ENCODE results near the gene EPHA8. TPM values are rescaled to one million over a fixed set of nuclear protein-coding genes. Genes with fewer than 3 reads are reported as not detected.
A peak's percentile ranks its signal among the peaks of the same experiment; 100 is the strongest.

The EPHA8 gene
- not detected for total RNA-seq
- not detected for polyA plus RNA-seq
- total RNA-seq: 0 to 0.26 (median 0) reads per million in 6 experiments

- POLR2A ChIA-PET: no interaction called here
- no peak for DNase-seq
- peaks cover 5 to 11% (median 7%) of the 10 kb centered on the region in 4 donors for H3K4me1 Mint-ChIP-seq
- peak within 1 kb of the TSS in 8 of 10 donors; percentile 12 to 59 (median 44) for H3K4me3 Mint-ChIP-seq
- H3K9me3 Mint-ChIP-seq: no peaks in the 10 kb centered on the region
- no peak for ATAC-seq
- H3K36me3 Mint-ChIP-seq: peaks cover 0 to 3% (median 0%) of the 10 kb centered on the region in 3 donors
- H3K27me3 Mint-ChIP-seq: peaks cover 20 to 72% (median 39%) of the 10 kb centered on the region in 5 donors
- no peak within 1 kb of the TSS for H3K27ac Mint-ChIP-seq
Observed at GRCh38 chr1:22562584-22563583, at the start of gene EPHA8. TSS of gene EPHA8 (plus strand) at chr1:22563489. CDS start at chr1:22563636, 147 bp downstream.

GRCh38 chr1:22516906-22517571 lies 46.2 kb upstream of the EPHA8 start:
- peaks cover 26 to 98% (median 43%) of the 10 kb centered on the region in 3 donors for H3K36me3 Mint-ChIP-seq
- no peak overlapping the region for H3K27ac Mint-ChIP-seq
- H3K27me3 Mint-ChIP-seq: no peaks in the 10 kb centered on the region
- ATAC-seq: no peak
- no peak overlapping the region for H3K4me3 Mint-ChIP-seq
- H3K4me1 Mint-ChIP-seq: no peaks in the 10 kb centered on the region
- H3K9me3 Mint-ChIP-seq: no peaks in the 10 kb centered on the region
- DNase-seq: no peak
- POLR2A ChIA-PET: no interaction called here

- ATAC-seq: no peak
- no peak overlapping the region for H3K27ac Mint-ChIP-seq
- H3K27me3 Mint-ChIP-seq: no peaks in the 10 kb centered on the region
- POLR2A ChIA-PET: no interaction called here
- H3K36me3 Mint-ChIP-seq: peaks cover 26 to 97% (median 39%) of the 10 kb centered on the region in 3 donors
- no peaks in the 10 kb centered on the region for H3K4me1 Mint-ChIP-seq
- H3K9me3 Mint-ChIP-seq: no peaks in the 10 kb centered on the region
- peak overlapping the region in 1 of 10 donors; percentile 70 for H3K4me3 Mint-ChIP-seq
- DNase-seq: no peak
Observed at GRCh38 chr1:22517956-22518355, 45.3 kb upstream of the EPHA8 start.

- Mint-ChIP-seq H3K4me3 (no peak overlapping the region), H3K9me3 (no peaks in the 10 kb centered on the region), H3K27ac (no peak overlapping the region), H3K4me1 (no peaks in the 10 kb centered on the region), H3K27me3 (no peaks in the 10 kb centered on the region), H3K36me3 (peaks cover 26 to 97% (median 41%) of the 10 kb centered on the region in 3 donors)
- no peak for ATAC-seq
- POLR2A ChIA-PET: no interaction called here
- no peak for DNase-seq
Observed at GRCh38 chr1:22518379-22518778, 44.9 kb upstream of the EPHA8 start.

- H3K36me3 Mint-ChIP-seq: peaks cover 11 to 97% (median 45%) of the 10 kb centered on the region in 3 donors
- peaks cover 0 to 2% (median 0%) of the 10 kb centered on the region in 4 donors for H3K4me1 Mint-ChIP-seq
- H3K9me3 Mint-ChIP-seq: no peaks in the 10 kb centered on the region
- no peak overlapping the region for H3K27ac Mint-ChIP-seq
- no peaks in the 10 kb centered on the region for H3K27me3 Mint-ChIP-seq
- no peak overlapping the region for H3K4me3 Mint-ChIP-seq
- ATAC-seq: no peak
- no peak for DNase-seq
- POLR2A ChIA-PET: no interaction called here
Observed at GRCh38 chr1:22520871-22521270, 42.4 kb upstream of the EPHA8 start.

GRCh38 chr1:22521692-22522091 lies 41.6 kb upstream of the EPHA8 start:
- H3K4me1 Mint-ChIP-seq: peaks cover 0 to 2% (median 0%) of the 10 kb centered on the region in 4 donors
- ATAC-seq (no peak), DNase-seq (no peak)
- H3K4me3 Mint-ChIP-seq: no peak overlapping the region
- no peak overlapping the region for H3K27ac Mint-ChIP-seq
- peaks cover 11 to 97% (median 39%) of the 10 kb centered on the region in 3 donors for H3K36me3 Mint-ChIP-seq
- no peaks in the 10 kb centered on the region for H3K27me3 Mint-ChIP-seq
- H3K9me3 Mint-ChIP-seq: no peaks in the 10 kb centered on the region
- POLR2A ChIA-PET: no interaction called here

GRCh38 chr1:22522221-22522743 lies 41.0 kb upstream of the EPHA8 start:
- ATAC-seq (no peak), DNase-seq (no peak)
- H3K4me3 Mint-ChIP-seq: no peak overlapping the region
- POLR2A ChIA-PET: no interaction called here
- no peak overlapping the region for H3K27ac Mint-ChIP-seq
- H3K36me3 Mint-ChIP-seq: peaks cover 11 to 97% (median 39%) of the 10 kb centered on the region in 3 donors
- H3K9me3 Mint-ChIP-seq: no peaks in the 10 kb centered on the region
- H3K4me1 Mint-ChIP-seq: peaks cover 0 to 2% (median 0%) of the 10 kb centered on the region in 4 donors
- H3K27me3 Mint-ChIP-seq: no peaks in the 10 kb centered on the region

GRCh38 chr1:22524481-22524880 lies 38.8 kb upstream of the EPHA8 start:
- no peak overlapping the region for H3K4me3 Mint-ChIP-seq
- POLR2A ChIA-PET: no interaction called here
- H3K36me3 Mint-ChIP-seq: peaks cover 6 to 92% (median 34%) of the 10 kb centered on the region in 3 donors
- ATAC-seq (no peak), DNase-seq (no peak)
- no peaks in the 10 kb centered on the region for H3K27me3 Mint-ChIP-seq
- peaks cover 0 to 2% (median 0%) of the 10 kb centered on the region in 4 donors for H3K4me1 Mint-ChIP-seq
- no peak overlapping the region for H3K27ac Mint-ChIP-seq
- H3K9me3 Mint-ChIP-seq: no peaks in the 10 kb centered on the region

- Mint-ChIP-seq H3K4me1 (peaks cover 0 to 2% (median 0%) of the 10 kb centered on the region in 4 donors), H3K4me3 (no peak overlapping the region), H3K9me3 (no peaks in the 10 kb centered on the region), H3K27ac (no peak overlapping the region), H3K27me3 (no peaks in the 10 kb centered on the region), H3K36me3 (peaks cover 3 to 92% (median 31%) of the 10 kb centered on the region in 3 donors)
- DNase-seq (no peak), ATAC-seq (no peak)
- POLR2A ChIA-PET: no interaction called here
Observed at GRCh38 chr1:22525211-22525610, 38.1 kb upstream of the EPHA8 start.

GRCh38 chr1:22525646-22526045 lies 37.6 kb upstream of the EPHA8 start:
- no peak for ATAC-seq
- Mint-ChIP-seq H3K9me3 (no peaks in the 10 kb centered on the region), H3K27me3 (no peaks in the 10 kb centered on the region), H3K36me3 (peaks cover 0 to 88% (median 28%) of the 10 kb centered on the region in 3 donors), H3K27ac (no peak overlapping the region), H3K4me1 (peaks cover 0 to 2% (median 0%) of the 10 kb centered on the region in 4 donors), H3K4me3 (no peak overlapping the region)
- POLR2A ChIA-PET: no interaction called here
- no peak for DNase-seq

- POLR2A ChIA-PET: no interaction called here
- H3K36me3 Mint-ChIP-seq: peaks cover 0 to 85% (median 26%) of the 10 kb centered on the region in 3 donors
- H3K4me1 Mint-ChIP-seq: peaks cover 0 to 2% (median 0%) of the 10 kb centered on the region in 4 donors
- no peak overlapping the region for H3K4me3 Mint-ChIP-seq
- H3K9me3 Mint-ChIP-seq: no peaks in the 10 kb centered on the region
- DNase-seq (no peak), ATAC-seq (no peak)
- no peak overlapping the region for H3K27ac Mint-ChIP-seq
- no peaks in the 10 kb centered on the region for H3K27me3 Mint-ChIP-seq
Observed at GRCh38 chr1:22526098-22526497, 37.2 kb upstream of the EPHA8 start.

- no peak overlapping the region for H3K4me3 Mint-ChIP-seq
- no peak for ATAC-seq
Observed at GRCh38 chr1:22526677-22527076, 36.6 kb upstream of the EPHA8 start.

GRCh38 chr1:22527122-22527521 lies 36.2 kb upstream of the EPHA8 start:
- no peak for ATAC-seq
- POLR2A ChIA-PET: no interaction called here
- H3K27me3 Mint-ChIP-seq: no peaks in the 10 kb centered on the region
- peaks cover 0 to 78% (median 18%) of the 10 kb centered on the region in 3 donors for H3K36me3 Mint-ChIP-seq
- H3K27ac Mint-ChIP-seq: no peak overlapping the region
- peaks cover 0 to 2% (median 0%) of the 10 kb centered on the region in 4 donors for H3K4me1 Mint-ChIP-seq
- no peak overlapping the region for H3K4me3 Mint-ChIP-seq
- DNase-seq: no peak
- H3K9me3 Mint-ChIP-seq: no peaks in the 10 kb centered on the region

More at GRCh38 chr1:22526677-22527076, 36.6 kb upstream of the EPHA8 start:
- Mint-ChIP-seq H3K9me3 (no peaks in the 10 kb centered on the region), H3K27ac (no peak overlapping the region), H3K36me3 (peaks cover 0 to 80% (median 20%) of the 10 kb centered on the region in 3 donors), H3K27me3 (no peaks in the 10 kb centered on the region), H3K4me1 (peaks cover 0 to 2% (median 0%) of the 10 kb centered on the region in 4 donors)
- DNase-seq: no peak
- POLR2A ChIA-PET: no interaction called here
